ENCODE data around the gene VAT1L.

The VAT1L gene

DNA sequence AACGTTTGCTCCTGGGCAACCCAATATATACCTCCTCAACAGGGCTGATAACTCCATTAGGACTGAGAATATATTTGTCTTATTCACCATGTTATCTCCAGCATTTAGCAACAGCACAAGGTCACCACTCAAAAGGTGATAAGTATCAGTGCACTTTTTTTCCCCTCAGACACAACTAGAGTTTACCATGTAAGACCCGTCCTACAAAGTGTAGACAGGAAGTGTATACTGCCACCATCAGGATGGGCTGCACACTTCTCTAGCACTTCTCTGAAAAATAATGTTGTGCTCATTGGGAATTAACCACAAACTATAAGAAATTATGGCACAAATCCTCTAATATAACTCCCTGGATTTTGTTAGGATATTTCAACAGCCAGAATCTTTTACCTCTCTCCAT, 5.7 kb upstream of the VAT1L start:
- no peak for DNase-seq (ENCODE audit: low spot score)

- DNase-seq (ENCODE audit: low spot score) = no peak
These were observed 3.7 kb upstream of the VAT1L start for GRCh38 chr16:77784441-77785372.

DNA sequence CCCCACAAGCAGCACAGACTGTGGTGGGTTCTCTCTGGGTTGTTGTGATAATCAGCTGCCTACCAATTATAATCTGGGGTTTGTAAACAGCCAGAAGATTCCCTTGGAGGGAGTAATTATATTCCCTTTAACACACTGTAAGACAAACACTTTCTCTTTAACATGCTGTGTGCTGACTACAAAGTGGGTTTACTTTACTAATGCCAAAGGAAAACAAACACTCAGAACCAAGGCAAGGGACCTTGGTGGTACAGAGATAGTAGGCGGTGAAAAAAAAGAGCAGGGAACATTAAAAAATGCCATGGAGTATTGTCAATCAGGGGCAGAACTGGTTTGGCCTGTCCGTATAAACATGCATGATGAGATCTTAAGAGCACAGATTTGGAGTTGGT, 3.0 kb upstream of the VAT1L start:
- DNase-seq (ENCODE audit: low spot score) = no peak

DNA sequence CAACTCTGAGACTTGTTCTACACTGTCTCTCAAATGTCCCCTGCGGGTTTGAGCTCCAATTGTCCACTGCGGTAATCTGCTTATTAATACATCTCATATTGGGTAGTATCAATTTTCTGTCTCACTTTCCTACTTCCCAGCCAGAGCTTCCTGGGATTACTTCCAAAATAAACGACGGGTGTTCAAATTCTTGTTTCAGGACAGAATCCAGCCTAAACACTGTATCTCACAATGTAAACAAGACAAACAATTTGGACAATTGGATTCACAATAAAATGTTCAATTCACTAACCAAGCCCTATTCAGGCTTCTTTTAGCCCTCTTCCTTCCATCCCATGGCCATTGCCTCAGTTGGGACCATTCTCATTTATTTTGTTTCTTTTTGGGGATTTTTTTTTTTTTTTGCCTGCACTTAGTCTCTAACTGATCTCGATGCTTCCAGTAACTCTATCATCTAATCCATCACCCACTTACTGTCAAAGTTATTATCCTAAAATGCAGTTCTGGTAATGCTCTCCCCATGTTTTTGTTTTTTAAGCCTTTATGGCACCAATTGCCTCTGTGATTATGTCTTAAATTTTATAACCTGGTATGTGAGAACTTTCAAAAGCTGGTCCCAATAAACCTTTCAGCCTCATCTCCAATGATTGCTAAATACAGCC, 2.0 kb upstream of the VAT1L start:
- no peak for DNase-seq (ENCODE audit: low spot score)

DNA sequence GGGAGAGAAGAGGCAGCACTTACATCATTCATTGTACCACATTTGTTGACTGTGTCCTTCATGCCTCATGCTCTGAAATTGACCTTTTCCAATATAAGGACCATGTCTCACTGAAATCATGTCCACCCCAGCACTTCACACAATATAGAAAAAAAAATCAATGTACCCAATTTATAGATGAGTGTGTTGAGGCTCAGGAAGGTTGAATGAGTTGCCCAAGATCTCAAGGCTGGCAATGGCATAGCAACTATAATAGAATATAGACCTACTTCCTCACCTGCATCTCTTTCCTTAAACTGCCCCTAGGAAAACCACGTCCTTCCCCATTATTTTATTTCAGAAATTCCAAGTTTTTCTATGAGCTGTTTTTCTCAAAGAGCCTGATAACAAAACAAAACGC, 912 bp upstream of the VAT1L start:
- no peak for DNase-seq (ENCODE audit: low spot score)

- DNase-seq (ENCODE audit: low spot score) = no peak
These were observed 983 bp downstream of the VAT1L start for GRCh38 chr16:77789085-77790008.

- DNase-seq (ENCODE audit: low spot score) = no peak
These were observed 1.6 kb downstream of the VAT1L start for GRCh38 chr16:77790009-77790372.

DNA sequence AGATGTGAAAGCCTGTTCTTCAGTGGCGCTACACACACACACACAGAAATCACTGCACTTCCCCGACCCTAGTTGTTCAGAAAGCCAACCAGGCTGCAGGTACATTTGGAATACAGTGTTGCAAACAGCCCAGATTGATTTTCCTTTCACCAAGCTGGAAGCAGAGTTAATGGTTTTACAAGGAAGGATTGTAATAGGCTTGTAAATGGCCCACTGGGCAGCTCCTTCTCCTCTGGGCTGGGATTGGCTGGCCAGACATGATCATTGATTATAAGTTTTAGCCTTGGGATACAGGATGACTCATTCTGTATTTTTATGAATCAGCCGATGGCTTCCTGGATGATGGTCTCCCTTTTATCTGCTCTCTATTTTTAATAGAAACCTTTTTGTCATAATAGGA, 2.5 kb downstream of the VAT1L start:
- DNase-seq (ENCODE audit: low spot score) = no peak

DNA sequence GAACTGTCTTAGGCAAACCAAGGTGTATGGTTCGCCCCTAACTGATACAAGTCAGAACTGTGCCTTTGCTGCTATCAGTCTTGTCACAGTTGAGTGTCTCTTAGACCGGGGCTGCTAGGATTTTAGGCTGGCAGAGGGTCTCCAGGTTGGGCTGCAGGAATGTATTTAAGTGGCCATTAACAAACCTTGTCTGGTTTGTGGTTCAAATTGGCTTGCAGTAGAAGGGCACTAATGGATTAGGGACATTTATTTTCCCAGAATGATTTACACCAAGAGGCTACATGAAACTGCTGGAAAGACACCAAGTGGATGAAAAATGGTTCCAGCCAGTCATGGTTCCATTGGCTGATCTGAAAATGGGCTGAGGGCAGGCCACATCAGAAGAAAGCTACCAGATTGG, 5.1 kb downstream of the VAT1L start:
- no peak for DNase-seq (ENCODE audit: low spot score)

- no peak for DNase-seq (ENCODE audit: low spot score)
These were observed 6.2 kb downstream of the VAT1L start for GRCh38 chr16:77794586-77794985.

- DNase-seq (ENCODE audit: low spot score) = no peak
These were observed 13.5 kb downstream of the VAT1L start for GRCh38 chr16:77801817-77802216.

DNA sequence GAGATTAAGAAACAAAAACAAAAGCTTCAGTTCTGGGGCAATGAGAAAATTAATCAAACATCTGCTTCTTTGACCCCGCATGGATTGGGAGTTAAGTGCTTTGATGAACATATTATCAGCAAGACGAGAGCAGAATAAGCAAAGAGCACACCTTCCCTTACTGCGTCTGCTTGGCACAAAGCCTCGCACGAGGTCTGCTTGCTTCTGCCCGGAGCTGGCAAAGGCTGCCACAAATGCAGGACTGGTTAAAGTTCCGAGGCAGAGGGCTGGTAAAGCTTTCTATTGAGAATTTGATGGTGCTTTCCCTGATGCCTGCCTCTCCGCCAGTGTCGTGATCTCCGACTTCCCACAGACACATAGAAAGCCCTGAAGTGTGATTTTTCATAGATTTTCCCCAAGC, 17.0 kb downstream of the VAT1L start:
- no peak for DNase-seq (ENCODE audit: low spot score)

DNA sequence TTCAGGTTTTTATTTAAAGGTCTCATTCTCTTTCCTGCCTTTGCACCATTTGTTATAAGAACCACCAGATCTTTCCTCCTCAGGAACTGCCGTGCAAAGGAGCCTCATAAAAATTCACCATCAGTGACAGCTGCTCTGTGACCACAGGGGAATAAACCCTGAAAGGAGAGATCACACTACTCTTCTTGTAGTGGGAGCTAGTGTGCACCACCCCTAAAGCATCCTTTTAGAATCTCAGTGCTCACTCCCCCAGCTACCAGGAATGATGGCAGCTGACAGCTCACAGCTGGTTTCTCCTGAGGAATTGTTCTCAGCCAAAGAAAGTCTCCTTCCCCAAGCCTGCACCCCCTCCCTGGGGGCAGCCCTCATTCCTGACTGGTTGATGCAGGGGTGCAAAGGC, 18.7 kb downstream of the VAT1L start:
- DNase-seq (ENCODE audit: low spot score) = no peak

DNA sequence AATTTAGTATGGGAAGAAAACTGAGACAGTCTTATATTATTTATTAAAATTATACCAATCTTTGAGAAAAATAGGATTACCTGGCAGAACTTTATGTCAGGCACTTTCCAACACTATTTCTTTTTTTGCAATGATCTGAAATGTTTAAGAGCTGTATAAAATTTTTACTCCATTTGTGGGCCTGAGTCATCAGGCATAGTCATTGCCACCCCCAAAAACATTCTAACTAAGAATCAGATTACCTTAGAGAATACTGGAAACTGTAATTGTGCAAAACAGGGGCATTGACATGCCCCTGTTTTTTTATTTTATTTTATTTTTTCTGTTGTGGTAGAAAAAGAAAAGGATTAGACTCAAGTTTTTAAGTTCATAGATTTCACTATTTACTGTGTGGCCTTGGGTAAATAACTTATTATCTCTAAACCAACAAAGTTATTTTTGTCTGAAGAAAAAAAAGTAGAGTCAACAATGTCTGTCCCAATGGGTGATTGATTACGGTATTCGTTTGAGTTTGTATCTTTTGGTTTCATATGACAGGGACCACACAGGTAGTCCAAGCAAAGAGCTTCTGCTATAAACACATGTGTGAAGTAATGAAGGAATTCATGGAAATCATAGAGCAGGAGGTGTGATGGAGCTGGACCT, 24.6 kb downstream of the VAT1L start:
- no peak for DNase-seq (ENCODE audit: low spot score)

DNA sequence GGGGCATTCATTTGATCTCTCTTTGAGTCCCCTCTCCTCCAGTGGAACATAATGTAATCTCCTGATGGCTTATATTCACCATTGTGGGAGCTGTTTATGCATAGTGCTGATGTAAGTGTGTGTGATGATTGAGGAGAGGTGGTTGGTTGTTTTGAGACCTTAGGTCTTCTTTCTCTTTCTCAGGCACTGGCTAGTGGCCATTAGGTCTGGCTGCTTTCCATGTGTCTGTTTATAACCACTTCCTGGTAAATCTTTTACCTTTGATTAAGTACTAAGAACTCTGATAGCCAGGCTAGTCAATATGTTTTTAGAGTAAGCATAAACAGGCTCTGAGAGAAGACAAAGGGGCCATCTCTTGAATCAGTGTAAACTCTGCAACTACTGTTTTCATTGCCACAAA, 27.9 kb downstream of the VAT1L start:
- no peak for DNase-seq (ENCODE audit: low spot score)

DNA sequence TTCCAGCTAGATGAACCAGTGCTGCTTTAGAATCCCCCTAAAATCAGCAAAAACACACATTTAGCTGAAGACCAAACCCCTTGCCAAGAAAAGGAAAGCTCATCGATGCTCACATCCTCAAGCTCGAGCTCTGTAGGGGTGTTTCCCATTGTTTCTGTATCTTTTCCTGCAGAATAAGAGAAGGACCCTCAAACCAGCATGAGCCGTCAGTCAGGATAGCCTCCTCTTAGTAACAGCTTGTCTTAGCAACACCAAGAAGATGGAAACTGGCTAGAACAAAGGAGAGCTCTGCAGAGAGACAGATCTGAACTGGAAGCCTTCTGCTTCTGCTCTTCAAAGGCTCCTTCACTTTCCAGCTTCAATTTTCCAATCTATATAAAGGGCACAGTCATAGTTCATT, 32.0 kb downstream of the VAT1L start:
- no peak for DNase-seq (ENCODE audit: low spot score)

DNA sequence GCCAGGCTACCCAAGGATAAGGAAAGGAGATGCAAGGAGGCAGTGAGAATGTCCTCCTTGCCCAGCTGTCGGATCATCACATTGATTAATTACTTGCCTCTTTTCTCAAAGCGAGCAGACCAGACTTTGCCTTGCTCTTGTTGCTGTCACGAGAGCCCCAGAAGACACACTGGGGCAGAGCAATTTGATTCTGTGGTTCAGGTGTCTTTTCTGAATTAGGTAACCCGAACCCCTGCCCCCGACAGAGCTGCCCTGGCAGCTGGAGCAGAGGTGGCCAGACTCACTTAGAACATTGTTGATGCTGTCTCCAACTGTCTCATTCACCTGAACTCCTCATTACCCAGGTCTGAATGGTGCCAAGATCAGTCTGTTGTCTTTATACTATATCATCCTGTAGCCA, 34.3 kb downstream of the VAT1L start:
- no peak for DNase-seq (ENCODE audit: low spot score)

- DNase-seq (ENCODE audit: low spot score) = no peak
These were observed 34.7 kb downstream of the VAT1L start for GRCh38 chr16:77823067-77823466.

DNA sequence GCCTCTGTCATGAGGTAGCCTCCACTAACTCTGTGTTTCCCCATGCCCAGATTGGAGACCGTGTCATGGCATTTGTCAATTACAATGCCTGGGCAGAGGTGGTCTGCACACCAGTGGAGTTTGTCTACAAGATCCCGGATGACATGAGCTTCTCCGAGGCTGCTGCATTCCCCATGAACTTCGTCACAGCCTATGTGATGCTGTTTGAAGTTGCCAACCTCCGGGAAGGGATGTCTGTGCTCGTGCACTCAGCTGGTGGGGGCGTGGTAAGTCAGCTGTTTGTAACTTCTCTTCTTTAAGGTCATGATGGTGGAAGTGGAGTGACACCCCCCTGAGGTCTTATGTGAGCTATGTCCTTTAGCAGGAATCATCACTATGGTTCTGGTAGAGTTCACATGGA, 36.8 kb downstream of the VAT1L start:
- DNase-seq (ENCODE audit: low spot score) = no peak

- no peak for DNase-seq (ENCODE audit: low spot score)
These were observed 38.7 kb downstream of the VAT1L start for GRCh38 chr16:77827032-77827431.

DNA sequence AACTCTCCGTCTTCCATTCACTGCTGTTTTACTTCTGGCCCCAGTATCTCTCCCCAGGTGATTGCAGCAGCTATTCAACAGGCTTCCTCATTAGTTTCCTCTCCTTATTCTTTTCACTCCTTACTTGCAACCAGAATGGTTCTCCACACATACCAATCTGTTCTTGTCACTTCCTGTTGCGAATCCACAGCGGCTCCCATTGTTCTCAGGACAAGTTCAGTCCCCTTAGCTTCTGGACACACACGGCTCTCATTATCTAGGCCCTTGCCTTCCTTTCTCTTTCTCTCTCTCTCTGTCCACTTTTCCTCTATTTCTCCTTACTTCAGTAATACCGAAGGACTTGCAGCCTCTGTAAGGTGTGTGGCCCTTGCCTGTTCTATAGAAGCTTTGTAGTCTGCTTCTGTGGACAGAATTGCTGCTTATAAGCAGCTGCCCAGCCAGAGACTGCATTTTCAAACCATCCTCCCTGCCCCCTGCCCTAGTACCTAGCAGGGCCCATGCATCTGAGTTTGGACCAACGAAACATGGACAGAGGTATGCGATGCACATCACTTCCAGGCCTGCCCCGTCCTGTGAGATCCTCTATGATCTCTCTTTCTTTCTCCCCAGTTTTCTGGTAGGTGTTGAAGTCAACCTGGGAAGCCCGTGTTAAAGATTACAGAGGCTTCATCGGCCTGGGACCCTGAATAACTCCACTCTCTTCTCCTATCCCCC, 45.7 kb downstream of the VAT1L start:
- DNase-seq (ENCODE audit: low spot score) = no peak
